H1 (cell line): ENCODE results near the gene PDSS1. TPM values are rescaled to one million over a fixed set of nuclear protein-coding genes. Genes with fewer than 3 reads are reported as not detected.

Experiments
- BACH1 ChIP-seq: IDR thresholded peaks from 2 replicates; pipeline ENCODE4 v1.6.1; 2012; ENCODE audit warnings: low read length, improper control_type of control experiment
- BCL11A ChIP-seq, 2 experiments: IDR thresholded peaks; one replicate each; pipeline ENCODE4 v1.6.1; 2011; ENCODE audit warnings: low read depth in 2 of 2, low read length in 2 of 2, mild to moderate bottlenecking in 2 of 2
- CBX5 ChIP-seq: fragments of 300-800, 300-1000 bp; sonication (generic); IDR thresholded peaks from 2 replicates; pipeline ENCODE4 v1.7.1; 2016; ENCODE audit warnings: antibody characterized with exemption, low read length, low read depth
- CBX8 ChIP-seq: fragments of 300-800, 300-1000 bp; sonication (generic); IDR thresholded peaks from 2 replicates; pipeline ENCODE4 v1.7.1; 2016; ENCODE audit warnings: low read depth, low read length, borderline replicate concordance
- CHD1 ChIP-seq: IDR thresholded peaks from 2 replicates; pipeline ENCODE4 v1.6.1; 2012; ENCODE audit warnings: low read depth, low read length, improper control_type of control experiment
- GABPA ChIP-seq: IDR thresholded peaks from 2 replicates; pipeline ENCODE4 v1.6.1; 2011; ENCODE audit warnings: mild to moderate bottlenecking, low read length, moderate library complexity, borderline replicate concordance; ENCODE audit not compliant: insufficient read depth
- KDM5A ChIP-seq: fragments of 200-600 bp; IDR thresholded peaks from 2 replicates; pipeline ENCODE4 v1.7.1; 2012; ENCODE audit warnings: mild to moderate bottlenecking, low read length, inconsistent platforms, mixed read lengths
- MAX ChIP-seq: IDR thresholded peaks from 2 replicates; pipeline ENCODE4 v1.6.1; 2012; ENCODE audit warnings: inconsistent platforms
- NANOG ChIP-seq: IDR thresholded peaks from 2 replicates; pipeline ENCODE4 v1.6.1; 2011; ENCODE audit warnings: low read length, low read depth, mild to moderate bottlenecking, inconsistent platforms; ENCODE audit not compliant: insufficient read depth, poor library complexity, severe bottlenecking
- NRF1 ChIP-seq: IDR thresholded peaks from 2 replicates; pipeline ENCODE4 v1.6.1; 2011; ENCODE audit warnings: mild to moderate bottlenecking, low read depth, low read length, improper control_type of control experiment
- PHF8 ChIP-seq: fragments of 200-600 bp; sonication (generic); conservative IDR thresholded peaks from 2 replicates; pipeline ENCODE4 v1.7.1; 2012; ENCODE audit warnings: low read depth, mild to moderate bottlenecking, inconsistent platforms, low read length, moderate library complexity
- RFX5 ChIP-seq: IDR thresholded peaks from 2 replicates; pipeline ENCODE4 v1.6.1; 2011; ENCODE audit warnings: low read depth, low read length, improper control_type of control experiment, borderline replicate concordance
- RNF2 ChIP-seq: fragments of 200-900, 300-1000 bp; sonication (generic); IDR thresholded peaks from 2 replicates; pipeline ENCODE4 v1.7.1; 2016; ENCODE audit warnings: borderline replicate concordance, low read depth, mild to moderate bottlenecking, antibody characterized with exemption, low read length; ENCODE audit not compliant: poor library complexity, severe bottlenecking; ENCODE audit errors: missing control alignments
- RXRA ChIP-seq: IDR thresholded peaks from 2 replicates; pipeline ENCODE4 v1.6.1; 2011; ENCODE audit warnings: low read depth, mild to moderate bottlenecking, low read length, moderate library complexity; ENCODE audit not compliant: insufficient read depth
- SIN3A ChIP-seq, 2 experiments: IDR thresholded peaks in 1 of 2; conservative IDR thresholded peaks in 1 of 2; 2 replicates each; pipeline ENCODE4 v1.6.1; 2011 to 2012; ENCODE audit warnings: low read length in 2 of 2, improper control_type of control experiment in 1 of 2, low read depth in 1 of 2, mild to moderate bottlenecking in 1 of 2
- SIRT6 ChIP-seq: IDR thresholded peaks from one replicate; pipeline ENCODE4 v1.7.1; 2012; ENCODE audit warnings: low read length, inconsistent platforms
- SIX5 ChIP-seq: IDR thresholded peaks from 2 replicates; pipeline ENCODE4 v1.6.1; 2011; ENCODE audit warnings: mild to moderate bottlenecking, low read depth, low read length
- SP2 ChIP-seq: IDR thresholded peaks from 2 replicates; pipeline ENCODE4 v1.6.1; 2012; ENCODE audit warnings: mild to moderate bottlenecking, low read length, inconsistent platforms
- SRF ChIP-seq: IDR thresholded peaks from 2 replicates; pipeline ENCODE4 v1.6.1; 2011; ENCODE audit warnings: mild to moderate bottlenecking, low read depth, low read length, moderate library complexity
- SUZ12 ChIP-seq: fragments of 200-600 bp; sonication (generic); IDR thresholded peaks from 2 replicates; pipeline ENCODE4 v1.6.1; 2012; ENCODE audit warnings: mild to moderate bottlenecking, inconsistent platforms, low read length, moderate library complexity, mixed read lengths
- USF2 ChIP-seq: IDR thresholded peaks from 2 replicates; pipeline ENCODE4 v1.6.1; 2011; ENCODE audit warnings: low read length, improper control_type of control experiment
- ZNF274 ChIP-seq: IDR thresholded peaks from 2 replicates; pipeline ENCODE4 v1.7.0; 2012; ENCODE audit warnings: low read length, borderline replicate concordance; ENCODE audit errors: extremely low read depth
- polyA plus RNA-seq, 7 experiments: library from polyadenylated mRNA; depleted of rRNA in 3 of 7; stranded (reverse) in 5 of 7; unstranded in 2 of 7; fragments of >200 nt in 5 of 7; fragments of 200-250 nt in 2 of 7; gene quantifications; 1 replicate in 5 of 7; 2 replicates in 1 of 7; 4 replicates in 1 of 7; pipeline versions ENCODE4 v1.2.1 to v1.2.3, GENCODE V29; 2011 to 2013; ENCODE audit warnings: missing spikeins in 2 of 7, mixed read lengths in 2 of 7
- total RNA-seq: library from RNA; stranded (reverse); fragmentation: NEBNext Ultra II Directional; extraction: Animal tissue kit (Norgen Biotek cat#: 25700); gene quantifications from 2 replicates; pipeline ENCODE4 v1.2.1, GENCODE V29; 2021

The PDSS1 gene
- total and polyA plus RNA-seq, 2 of the 8 experiments (the other 6 are each of a cell fraction or from before 2014, with no cell fraction given), result 21.3 to 26.0 TPM

GRCh38 chr10:26697163-26697921 lies at the start of gene PDSS1 (continued):
- TF ChIP-seq CBX5 (no peak), RFX5 (no peak), BACH1 (no peak), SP2 (no peak), SRF (no peak), CBX8 (no peak), SIRT6 (no peak), NANOG (no peak), PHF8 (peak; percentile 71), RXRA (no peak), RNF2 (no peak), MAX (no peak), CHD1 (no peak), SIN3A (conservative IDR thresholded peaks at IDR 0.05 in 1 of 2, IDR thresholded peaks at IDR 0.05 in 1 of 2; ENCODE audit: low read depth in 1 of 2, low read length in 2 of 2) (peak in 1 of 2 experiments; percentile 63; a peak in 2 of 4 replicates), BCL11A (IDR thresholded peaks at IDR 0.05; ENCODE audit: low read depth in 2 of 2, low read length in 2 of 2) (no peak), SIX5 (no peak), GABPA (0 out of 2 replicates have a peak, but pooled peaks have one; percentile 46), NRF1 (no peak), KDM5A (no peak), USF2 (no peak), SUZ12 (no peak), ZNF274 (no peak)
